CD8-positive, alpha-beta memory T cell (primary cell): ENCODE results near the gene GIPC2. TPM values are rescaled to one million over a fixed set of nuclear protein-coding genes. Genes with fewer than 3 reads are reported as not detected.

Source experiments
- CTCF ChIA-PET: fragments of 350-600 bp; sonication (Branson Sonifier 250); formaldehyde crosslinking; loops from one replicate; lab custom pipeline; 2021; ENCODE audit warnings: antibody characterized with exemption; lab: Charles Lee
- POLR2A ChIA-PET: fragments of 350-600 bp; sonication (Branson Sonifier 250); formaldehyde crosslinking; loops from one replicate; lab custom pipeline; 2021; ENCODE audit warnings: antibody characterized with exemption; lab: Charles Lee
- DNase-seq, 5 donors: peaks; one replicate each; pipeline versions ENCODE4 v3.0.0 to v3.0.0-alpha.2; 2020 to 2022; ENCODE audit warnings: mixed read lengths in 1 of 5
- H3K27ac ChIP-seq: one replicate; pipeline ENCODE4 v1.7.0; 2013; ENCODE audit warnings: low read depth, mild to moderate bottlenecking, low read length, moderate library complexity
- H3K27me3 ChIP-seq: 2 replicates; pipeline ENCODE4 v1.7.0; 2013; ENCODE audit warnings: low read length, mild to moderate bottlenecking; ENCODE audit not compliant: insufficient read depth, poor library complexity, severe bottlenecking
- H3K36me3 ChIP-seq: 2 replicates; pipeline ENCODE4 v1.7.0; 2013; ENCODE audit warnings: mild to moderate bottlenecking, low read length, moderate library complexity; ENCODE audit not compliant: insufficient read depth
- H3K4me1 ChIP-seq: 2 replicates; pipeline ENCODE4 v1.7.0; 2013; ENCODE audit warnings: mild to moderate bottlenecking, low read length, moderate library complexity; ENCODE audit not compliant: insufficient read depth
- H3K4me3 ChIP-seq: 2 replicates; pipeline ENCODE4 v1.7.0; 2013; ENCODE audit warnings: mild to moderate bottlenecking, low read length
- H3K9me3 ChIP-seq: 2 replicates; pipeline ENCODE4 v1.7.0; 2013; ENCODE audit warnings: mild to moderate bottlenecking, low read length
- H3K27ac Mint-ChIP-seq, 8 donors: one replicate each; pipeline ENCODE4 v1.8.0; 2020 to 2021; ENCODE audit warnings: mixed read lengths in 8 of 8, mild to moderate bottlenecking in 6 of 8, inconsistent platforms in 3 of 8, moderate library complexity in 3 of 8
- H3K27me3 Mint-ChIP-seq, 2 donors: one replicate each; pipeline ENCODE4 v1.8.0; 2020 to 2021; ENCODE audit warnings: mixed read lengths in 2 of 2, mild to moderate bottlenecking in 1 of 2, moderate library complexity in 1 of 2
- H3K36me3 Mint-ChIP-seq, 3 donors: one replicate each; pipeline ENCODE4 v1.8.0; 2020 to 2021; ENCODE audit warnings: mixed read lengths in 3 of 3, inconsistent platforms in 1 of 3, mild to moderate bottlenecking in 1 of 3
- H3K4me1 Mint-ChIP-seq, 3 donors: one replicate each; pipeline ENCODE4 v1.8.0; 2020 to 2021; ENCODE audit warnings: mixed read lengths in 3 of 3, inconsistent platforms in 1 of 3, mild to moderate bottlenecking in 1 of 3
- H3K4me3 Mint-ChIP-seq, 7 donors: one replicate each; pipeline ENCODE4 v1.8.0; 2020 to 2021; ENCODE audit warnings: mixed read lengths in 7 of 7, mild to moderate bottlenecking in 6 of 7, moderate library complexity in 4 of 7, inconsistent platforms in 2 of 7
- H3K9me3 Mint-ChIP-seq, 5 donors: one replicate each; pipeline ENCODE4 v1.8.0; 2020 to 2022; ENCODE audit warnings: mixed read lengths in 5 of 5, mild to moderate bottlenecking in 3 of 5, moderate library complexity in 2 of 5, inconsistent platforms in 1 of 5
- polyA plus RNA-seq: library from polyadenylated mRNA; unstranded; fragments of 300-500 nt; fragmentation: Illumina TruSeq; gene quantifications from one replicate; pipeline ENCODE4 v1.2.3, GENCODE V29; 2021
- total RNA-seq, 2 experiments: library from RNA; stranded (reverse); gene quantifications; one replicate each; pipeline ENCODE4 v1.2.3, GENCODE V29; 2021

GIPC2 gene
- total and polyA plus RNA-seq, 3 experiments from 2014 or later, result 0.24 to 0.40 (median 0.35) TPM

- Histone ChIP-seq H3K36me3 (no peaks in the 10 kb centered on the region), H3K4me3 (no peak overlapping the region), H3K4me1 (no peaks in the 10 kb centered on the region), H3K27ac (no peak overlapping the region), H3K27me3 (no peaks in the 10 kb centered on the region), H3K9me3 (no peaks in the 10 kb centered on the region)
- Mint-ChIP-seq H3K27ac (no peak overlapping the region), H3K27me3 (peaks cover 10 to 18% of the 10 kb centered on the region in 2 donors), H3K36me3 (peaks cover 0 to 2% (median 0%) of the 10 kb centered on the region in 3 donors), H3K4me3 (no peak overlapping the region), H3K9me3 (no peaks in the 10 kb centered on the region), H3K4me1 (peaks cover 8 to 10% (median 9%) of the 10 kb centered on the region in 3 donors)
- no peak for DNase-seq
- ChIA-PET CTCF (no interaction called here), POLR2A (no interaction called here)
These were observed 7.7 kb upstream of the GIPC2 start for GRCh38 chr1:78038071-78038470.

GRCh38 chr1:78038491-78038939 lies 7.3 kb upstream of the GIPC2 start:
- Mint-ChIP-seq H3K27ac (no peak overlapping the region), H3K9me3 (no peaks in the 10 kb centered on the region), H3K27me3 (peaks cover 5 to 18% of the 10 kb centered on the region in 2 donors), H3K36me3 (peaks cover 0 to 2% (median 0%) of the 10 kb centered on the region in 3 donors), H3K4me3 (no peak overlapping the region), H3K4me1 (peaks cover 8 to 10% (median 9%) of the 10 kb centered on the region in 3 donors)
- POLR2A ChIA-PET, result no interaction called here
- Histone ChIP-seq H3K4me3 (no peak overlapping the region), H3K36me3 (no peaks in the 10 kb centered on the region), H3K9me3 (no peaks in the 10 kb centered on the region), H3K27ac (no peak overlapping the region), H3K4me1 (no peaks in the 10 kb centered on the region), H3K27me3 (no peaks in the 10 kb centered on the region)
- CTCF ChIA-PET, result no interaction called here
- no peak for DNase-seq

GRCh38 chr1:78040484-78041089 lies 5.2 kb upstream of the GIPC2 start:
- DNase-seq, result no peak
- Histone ChIP-seq H3K27ac (no peak overlapping the region), H3K4me1 (no peaks in the 10 kb centered on the region), H3K9me3 (no peaks in the 10 kb centered on the region), H3K36me3 (no peaks in the 10 kb centered on the region), H3K4me3 (no peak overlapping the region), H3K27me3 (peaks cover 5% of the 10 kb centered on the region)
- no peak overlapping the region for H3K27ac Mint-ChIP-seq
- peak overlapping the region in 5 of 7 donors; percentile 1 to 59 (median 12) for H3K4me3 Mint-ChIP-seq
- ChIA-PET POLR2A (no interaction called here), CTCF (interaction anchor here (1.4 kb wide), 1 partner anchor 36 kb away, joined by 4 read pairs; the partner anchor contains the start of gene DNAJB4)
- H3K36me3 Mint-ChIP-seq, result no peaks in the 10 kb centered on the region
- no peaks in the 10 kb centered on the region for H3K9me3 Mint-ChIP-seq
- peaks cover 17 to 20% (median 19%) of the 10 kb centered on the region in 3 donors for H3K4me1 Mint-ChIP-seq
- peaks cover 12 to 18% of the 10 kb centered on the region in 2 donors for H3K27me3 Mint-ChIP-seq

GRCh38 chr1:78043436-78043835 lies 2.3 kb upstream of the GIPC2 start:
- H3K4me1 Mint-ChIP-seq, result peaks cover 24 to 34% (median 28%) of the 10 kb centered on the region in 3 donors
- peaks cover 0 to 3% (median 0%) of the 10 kb centered on the region in 3 donors for H3K36me3 Mint-ChIP-seq
- no peak overlapping the region for H3K4me3 ChIP-seq
- no peaks in the 10 kb centered on the region for H3K9me3 ChIP-seq
- H3K9me3 Mint-ChIP-seq, result no peaks in the 10 kb centered on the region
- H3K27me3 Mint-ChIP-seq, result peaks cover 17 to 35% of the 10 kb centered on the region in 2 donors
- H3K4me3 Mint-ChIP-seq, result peak overlapping the region in 1 of 7 donors; percentile 10
- DNase-seq, result no peak
- peaks cover 18% of the 10 kb centered on the region for H3K27me3 ChIP-seq
- no peaks in the 10 kb centered on the region for H3K36me3 ChIP-seq
- peaks cover 7% of the 10 kb centered on the region for H3K4me1 ChIP-seq
- no peak overlapping the region for H3K27ac ChIP-seq
- no peak overlapping the region for H3K27ac Mint-ChIP-seq
- CTCF ChIA-PET, result no interaction called here
- POLR2A ChIA-PET, result interaction anchor here (0.7 to 1.5 kb wide), 3 partner anchors 12 to 65 kb away, joined by 3 read pairs; no protein-coding TSS in a partner anchor

- Histone ChIP-seq H3K9me3 (no peaks in the 10 kb centered on the region), H3K27ac (no peak overlapping the region), H3K27me3 (peaks cover 18% of the 10 kb centered on the region), H3K4me1 (peaks cover 7% of the 10 kb centered on the region), H3K4me3 (peak overlapping the region; percentile 47), H3K36me3 (no peaks in the 10 kb centered on the region)
- ChIA-PET POLR2A (no interaction called here), CTCF (interaction anchor here (1.2 kb wide), 1 partner anchor 67 kb away, joined by 3 read pairs; the partner anchor contains the start of gene FUBP1)
- no peak for DNase-seq
- H3K36me3 Mint-ChIP-seq, result peaks cover 0 to 3% (median 0%) of the 10 kb centered on the region in 3 donors
- H3K27me3 Mint-ChIP-seq, result peaks cover 23 to 41% of the 10 kb centered on the region in 2 donors
- no peaks in the 10 kb centered on the region for H3K9me3 Mint-ChIP-seq
- H3K4me3 Mint-ChIP-seq, result peak overlapping the region; percentile 64 to 86 (median 79)
- H3K4me1 Mint-ChIP-seq, result peaks cover 24 to 34% (median 28%) of the 10 kb centered on the region in 3 donors
- H3K27ac Mint-ChIP-seq, result peak overlapping the region in 1 of 8 donors; percentile 83
These were observed 787 bp upstream of the GIPC2 start for GRCh38 chr1:78044796-78045562.

- Histone ChIP-seq H3K9me3 (no peaks in the 10 kb centered on the region), H3K4me3 (peak overlapping the region; percentile 47), H3K27ac (no peak overlapping the region), H3K4me1 (peaks cover 7% of the 10 kb centered on the region), H3K27me3 (peaks cover 18% of the 10 kb centered on the region), H3K36me3 (no peaks in the 10 kb centered on the region)
- peak overlapping the region in 1 of 8 donors; percentile 11 for H3K27ac Mint-ChIP-seq
- H3K36me3 Mint-ChIP-seq, result peaks cover 0 to 3% (median 0%) of the 10 kb centered on the region in 3 donors
- ChIA-PET POLR2A (no interaction called here), CTCF (interaction anchor here (1.2 kb wide), 1 partner anchor 67 kb away, joined by 3 read pairs; the partner anchor contains the start of gene FUBP1)
- no peak for DNase-seq
- H3K4me3 Mint-ChIP-seq, result peak overlapping the region; percentile 64 to 86 (median 79)
- H3K27me3 Mint-ChIP-seq, result peaks cover 23 to 41% of the 10 kb centered on the region in 2 donors
- peaks cover 21 to 31% (median 24%) of the 10 kb centered on the region in 3 donors for H3K4me1 Mint-ChIP-seq
- H3K9me3 Mint-ChIP-seq, result no peaks in the 10 kb centered on the region
These were observed 222 bp upstream of the GIPC2 start for GRCh38 chr1:78045563-78045925.

GRCh38 chr1:78047106-78047505 lies 1.3 kb downstream of the GIPC2 start:
- H3K27ac ChIP-seq, result no peak overlapping the region
- peaks cover 7% of the 10 kb centered on the region for H3K4me1 ChIP-seq
- POLR2A ChIA-PET, result no interaction called here
- CTCF ChIA-PET, result no interaction called here
- no peaks in the 10 kb centered on the region for H3K9me3 Mint-ChIP-seq
- peaks cover 25 to 44% of the 10 kb centered on the region in 2 donors for H3K27me3 Mint-ChIP-seq
- peaks cover 18% of the 10 kb centered on the region for H3K27me3 ChIP-seq
- H3K36me3 Mint-ChIP-seq, result peaks cover 0 to 8% (median 0%) of the 10 kb centered on the region in 3 donors
- H3K4me1 Mint-ChIP-seq, result peaks cover 17 to 25% (median 18%) of the 10 kb centered on the region in 3 donors
- no peak overlapping the region for H3K4me3 ChIP-seq
- peak overlapping the region in 1 of 8 donors; percentile 14 for H3K27ac Mint-ChIP-seq
- peak overlapping the region in 6 of 7 donors; percentile 23 to 84 (median 78) for H3K4me3 Mint-ChIP-seq
- H3K36me3 ChIP-seq, result no peaks in the 10 kb centered on the region
- DNase-seq, result no peak
- H3K9me3 ChIP-seq, result no peaks in the 10 kb centered on the region
